H9 (cell line): ENCODE data around the gene WFS1. TPM values are rescaled to one million over a fixed set of nuclear protein-coding genes. Genes with fewer than 3 reads are reported as not detected.

ENCODE experiments used
- DNase-seq: peaks from one replicate; pipeline ENCODE4 v3.0.0-alpha.2; 2017
- H2AFZ ChIP-seq: one replicate; pipeline ENCODE4 v1.6.1; 2013; ENCODE audit warnings: mild to moderate bottlenecking, low read length, control low read depth, moderate library complexity
- H2AK5ac ChIP-seq: 2 replicates; pipeline ENCODE4 v1.6.1; 2013; ENCODE audit warnings: low read length, control low read depth, mixed read lengths; ENCODE audit not compliant: insufficient read length
- H2BK120ac ChIP-seq: one replicate; pipeline ENCODE4 v1.6.1; 2013; ENCODE audit warnings: low read depth, mild to moderate bottlenecking, low read length, control low read depth, inconsistent platforms; ENCODE audit not compliant: poor library complexity, severe bottlenecking
- H2BK12ac ChIP-seq: 2 replicates; pipeline ENCODE4 v1.6.1; 2013; ENCODE audit warnings: low read length, control low read depth, mixed read lengths, low read depth; ENCODE audit not compliant: insufficient read length
- H2BK15ac ChIP-seq: 2 replicates; pipeline ENCODE4 v1.6.1; 2013; ENCODE audit warnings: low read depth, low read length, control low read depth
- H2BK20ac ChIP-seq: one replicate; pipeline ENCODE4 v1.6.1; 2013; ENCODE audit warnings: low read depth, mild to moderate bottlenecking, low read length, control low read depth, inconsistent platforms; ENCODE audit not compliant: poor library complexity, severe bottlenecking
- H2BK5ac ChIP-seq: 2 replicates; pipeline ENCODE4 v1.6.1; 2013; ENCODE audit warnings: low read length, control low read depth, mixed read lengths; ENCODE audit not compliant: insufficient read length
- H3K14ac ChIP-seq: 2 replicates; pipeline ENCODE4 v1.6.1; 2013; ENCODE audit warnings: low read length, control low read depth; ENCODE audit not compliant: insufficient read depth
- H3K18ac ChIP-seq: 2 replicates; pipeline ENCODE4 v1.6.1; 2013; ENCODE audit warnings: low read depth, mild to moderate bottlenecking, mixed read lengths, low read length, control low read depth; ENCODE audit not compliant: insufficient read length
- H3K23ac ChIP-seq: 2 replicates; pipeline ENCODE4 v1.6.1; 2013; ENCODE audit warnings: low read length, control low read depth, mixed read lengths, low read depth; ENCODE audit not compliant: insufficient read length
- H3K23me2 ChIP-seq: 2 replicates; pipeline ENCODE4 v1.6.1; 2013; ENCODE audit warnings: low read depth, mild to moderate bottlenecking, mixed read lengths, low read length, control low read depth; ENCODE audit not compliant: insufficient read length, poor library complexity, severe bottlenecking
- H3K27ac ChIP-seq: 2 replicates; pipeline ENCODE4 v1.5.1; 2013; ENCODE audit warnings: low read length, control low read depth, mixed read lengths, low read depth; ENCODE audit not compliant: insufficient read length
- H3K27me3 ChIP-seq: 2 replicates; pipeline ENCODE4 v1.6.1; 2013; ENCODE audit warnings: low read length, control low read depth, inconsistent platforms; ENCODE audit not compliant: insufficient read depth
- H3K4ac ChIP-seq: 2 replicates; pipeline ENCODE4 v1.6.1; 2013; ENCODE audit warnings: low read depth, mild to moderate bottlenecking, control low read depth, inconsistent platforms, low read length, moderate library complexity
- H3K4me1 ChIP-seq: 2 replicates; pipeline ENCODE4 v1.6.1; 2013; ENCODE audit warnings: low read length, control low read depth, inconsistent platforms; ENCODE audit not compliant: insufficient read depth
- H3K4me2 ChIP-seq: 2 replicates; pipeline ENCODE4 v1.6.1; 2013; ENCODE audit warnings: low read length, control low read depth, mixed read lengths; ENCODE audit not compliant: insufficient read length, insufficient read depth
- H3K56ac ChIP-seq: 2 replicates; pipeline ENCODE4 v1.6.1; 2013; ENCODE audit warnings: low read depth, mild to moderate bottlenecking, mixed read lengths, low read length, control low read depth; ENCODE audit not compliant: insufficient read length
- H3K79me1 ChIP-seq: 2 replicates; pipeline ENCODE4 v1.6.1; 2013; ENCODE audit warnings: low read depth, mild to moderate bottlenecking, moderate library complexity, low read length, control low read depth, inconsistent platforms; ENCODE audit not compliant: insufficient read depth, poor library complexity, severe bottlenecking
- H3K79me2 ChIP-seq: 2 replicates; pipeline ENCODE4 v1.6.1; 2013; ENCODE audit warnings: low read length, control low read depth, inconsistent platforms; ENCODE audit not compliant: insufficient read depth
- H3K9ac ChIP-seq: 2 replicates; pipeline ENCODE4 v1.6.1; 2013; ENCODE audit warnings: low read length, control low read depth, mixed read lengths; ENCODE audit not compliant: insufficient read length; ENCODE audit errors: extremely low read depth
- H3K9me3 ChIP-seq: one replicate; pipeline ENCODE4 v1.6.1; 2013; ENCODE audit warnings: low read depth, low read length, inconsistent platforms; ENCODE audit not compliant: control insufficient read depth
- H3T11ph ChIP-seq: one replicate; pipeline ENCODE4 v1.6.1; 2013; ENCODE audit warnings: mild to moderate bottlenecking, low read length, control low read depth, inconsistent platforms
- H4K20me1 ChIP-seq: one replicate; pipeline ENCODE4 v1.6.1; 2013; ENCODE audit not compliant: control insufficient read depth, insufficient read length, insufficient read depth
- H4K5ac ChIP-seq: 2 replicates; pipeline ENCODE4 v1.6.1; 2013; ENCODE audit warnings: low read depth, mild to moderate bottlenecking, mixed read lengths, low read length, control low read depth; ENCODE audit not compliant: insufficient read length
- H4K8ac ChIP-seq: replicated peaks from 2 replicates; pipeline ENCODE4 v1.6.1; 2013; ENCODE audit warnings: low read length, control low read depth, mixed read lengths, low read depth; ENCODE audit not compliant: insufficient read length
- H4K91ac ChIP-seq: 2 replicates; pipeline ENCODE4 v1.6.1; 2013; ENCODE audit warnings: low read depth, mild to moderate bottlenecking, moderate library complexity, mixed read lengths, low read length, control low read depth; ENCODE audit not compliant: insufficient read length
- H3K27ac Mint-ChIP-seq, 3 experiments: 2 replicates in 2 of 3; 3 replicates in 1 of 3; pipeline ENCODE4 v1.8.0; 2020 to 2021; ENCODE audit warnings: mixed read lengths in 3 of 3, mild to moderate bottlenecking in 1 of 3, moderate library complexity in 1 of 3
- H3K27me3 Mint-ChIP-seq: 2 replicates; pipeline ENCODE4 v1.8.0; 2021; ENCODE audit warnings: low read depth, mild to moderate bottlenecking, moderate library complexity, mixed read lengths
- H3K36me3 Mint-ChIP-seq, 3 experiments: 2 replicates in 2 of 3; 3 replicates in 1 of 3; pipeline ENCODE4 v1.8.0; 2020 to 2021; ENCODE audit warnings: low read depth in 3 of 3, mixed read lengths in 3 of 3; ENCODE audit not compliant: insufficient read depth in 1 of 3
- H3K4me1 Mint-ChIP-seq, 2 experiments: 2 replicates each; pipeline ENCODE4 v1.8.0; 2020; ENCODE audit warnings: mixed read lengths in 2 of 2
- H3K4me3 Mint-ChIP-seq, 2 experiments: 2 replicates in 1 of 2; 3 replicates in 1 of 2; pipeline ENCODE4 v1.8.0; 2020 to 2021; ENCODE audit warnings: mild to moderate bottlenecking in 2 of 2, mixed read lengths in 2 of 2, moderate library complexity in 1 of 2
- H3K9me3 Mint-ChIP-seq, 2 experiments: 2 replicates in 1 of 2; 3 replicates in 1 of 2; pipeline ENCODE4 v1.8.0; 2020; ENCODE audit warnings: mild to moderate bottlenecking in 2 of 2, mixed read lengths in 2 of 2, moderate library complexity in 1 of 2
- WGBS: extraction: QIAGEN DNeasy Blood & Tissue Kit; methylation state at CpG from one replicate; pipeline ENCODE4 v1.1.7; 2013; ENCODE audit warnings: missing lambda C conversion rate, low lambda C conversion rate, mixed read lengths; ENCODE audit not compliant: insufficient read length; ENCODE audit errors: extremely low coverage; 5-methylcytosine and 5-hydroxymethylcytosine counted together
- total RNA-seq: library from RNA; stranded (reverse); gene quantifications from 2 replicates; pipeline ENCODE4 v1.2.1, GENCODE V29; 2021
- TF ChIP-seq, protein P1 (sequence below): fragments of 200-600 bp; sonication (generic); conservative IDR thresholded peaks from 3 replicates; pipeline ENCODE4 v1.8.0; 2021; ENCODE audit warnings: antibody characterized with exemption, mild to moderate bottlenecking

Gene WFS1
- total RNA-seq, 1 experiment from 2014 or later = 18.9 TPM

DNA sequence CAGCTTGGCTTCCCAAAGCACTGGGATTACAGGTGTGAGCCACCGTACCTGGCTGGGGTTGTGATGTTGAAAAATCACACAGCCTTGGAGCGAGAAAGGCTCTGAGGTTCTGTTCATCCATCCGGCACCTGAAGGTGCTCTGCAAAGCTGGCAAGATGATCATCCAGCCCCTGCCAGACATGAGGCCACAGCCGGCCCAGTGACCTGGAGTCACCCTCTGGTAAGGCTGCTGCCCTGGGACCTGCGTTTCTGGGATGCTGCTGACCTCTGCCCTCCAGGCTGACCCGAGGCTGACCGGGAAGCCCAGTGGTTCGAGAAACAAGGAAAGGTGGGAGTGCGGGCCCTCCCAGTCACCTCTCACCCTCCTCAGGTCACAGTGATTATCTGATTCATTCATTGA, 13.5 kb upstream of the WFS1 start:
- no peaks in the 10 kb centered on the region for H3K9me3 Mint-ChIP-seq
- H4K91ac ChIP-seq = no peak overlapping the region
- no peaks in the 10 kb centered on the region for H3K4me1 ChIP-seq
- H4K20me1 ChIP-seq = no peaks in the 10 kb centered on the region
- no peak overlapping the region for H3K56ac ChIP-seq
- H3K79me1 ChIP-seq = no peaks in the 10 kb centered on the region
- no peak overlapping the region for H3K18ac ChIP-seq
- H2BK12ac ChIP-seq = no peak overlapping the region
- H3K27me3 ChIP-seq = no peaks in the 10 kb centered on the region
- no peak overlapping the region for H4K8ac ChIP-seq
- no peaks in the 10 kb centered on the region for H3K9me3 ChIP-seq
- peaks cover 12 to 21% of the 10 kb centered on the region in 2 experiments for H3K4me1 Mint-ChIP-seq
- H3K23ac ChIP-seq = no peak overlapping the region
- H2BK5ac ChIP-seq = no peak overlapping the region
- no peak overlapping the region for H3T11ph ChIP-seq
- H3K23me2 ChIP-seq = no peaks in the 10 kb centered on the region
- H2AFZ ChIP-seq = no peak overlapping the region
- H3K4me2 ChIP-seq = no peak overlapping the region
- H3K36me3 Mint-ChIP-seq = no peaks in the 10 kb centered on the region; a peak in 1 of 7 replicates
- H3K79me2 ChIP-seq = no peaks in the 10 kb centered on the region
- H2BK20ac ChIP-seq = no peak overlapping the region
- WGBS = no CpG with 5 or more reads among the region's 9 CpGs
- no peak overlapping the region for H3K27ac ChIP-seq
- H3K27me3 Mint-ChIP-seq = peaks cover 9% of the 10 kb centered on the region
- TF ChIP-seq, protein P1, sequence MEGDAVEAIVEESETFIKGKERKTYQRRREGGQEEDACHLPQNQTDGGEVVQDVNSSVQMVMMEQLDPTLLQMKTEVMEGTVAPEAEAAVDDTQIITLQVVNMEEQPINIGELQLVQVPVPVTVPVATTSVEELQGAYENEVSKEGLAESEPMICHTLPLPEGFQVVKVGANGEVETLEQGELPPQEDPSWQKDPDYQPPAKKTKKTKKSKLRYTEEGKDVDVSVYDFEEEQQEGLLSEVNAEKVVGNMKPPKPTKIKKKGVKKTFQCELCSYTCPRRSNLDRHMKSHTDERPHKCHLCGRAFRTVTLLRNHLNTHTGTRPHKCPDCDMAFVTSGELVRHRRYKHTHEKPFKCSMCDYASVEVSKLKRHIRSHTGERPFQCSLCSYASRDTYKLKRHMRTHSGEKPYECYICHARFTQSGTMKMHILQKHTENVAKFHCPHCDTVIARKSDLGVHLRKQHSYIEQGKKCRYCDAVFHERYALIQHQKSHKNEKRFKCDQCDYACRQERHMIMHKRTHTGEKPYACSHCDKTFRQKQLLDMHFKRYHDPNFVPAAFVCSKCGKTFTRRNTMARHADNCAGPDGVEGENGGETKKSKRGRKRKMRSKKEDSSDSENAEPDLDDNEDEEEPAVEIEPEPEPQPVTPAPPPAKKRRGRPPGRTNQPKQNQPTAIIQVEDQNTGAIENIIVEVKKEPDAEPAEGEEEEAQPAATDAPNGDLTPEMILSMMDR = no peak
- no peak overlapping the region for H3K27ac Mint-ChIP-seq
- no peak overlapping the region for H3K9ac ChIP-seq
- no peak overlapping the region for H3K4ac ChIP-seq
- no peak overlapping the region for H4K5ac ChIP-seq
- no peak overlapping the region for H3K4me3 Mint-ChIP-seq
- no peak overlapping the region for H2BK120ac ChIP-seq
- no peak overlapping the region for H3K14ac ChIP-seq
- DNase-seq = no peak
- H2BK15ac ChIP-seq = no peak overlapping the region
- no peak overlapping the region for H2AK5ac ChIP-seq
